Mesendoderm (in vitro differentiated cells): ENCODE measurements around the gene ABHD17C.
A peak's percentile ranks its signal among the peaks of the same experiment; 100 is the strongest.

Experiments
- DNase-seq: peaks from one replicate; pipeline ENCODE4 v3.0.0; 2013
- H2AK5ac ChIP-seq: 2 replicates; pipeline ENCODE4 v1.6.1; 2013; ENCODE audit warnings: low read length, inconsistent platforms
- H2BK120ac ChIP-seq: 2 replicates; pipeline ENCODE4 v1.6.1; 2013; ENCODE audit warnings: low read depth, mild to moderate bottlenecking, low read length, moderate library complexity, mixed read lengths
- H2BK15ac ChIP-seq: replicated peaks from 2 replicates; pipeline ENCODE4 v1.6.1; 2013; ENCODE audit warnings: low read depth, mild to moderate bottlenecking, moderate library complexity
- H2BK5ac ChIP-seq: 2 replicates; pipeline ENCODE4 v1.6.1; 2013; ENCODE audit warnings: low read length, inconsistent platforms
- H3K18ac ChIP-seq: 2 replicates; pipeline ENCODE4 v1.6.1; 2013; ENCODE audit warnings: mild to moderate bottlenecking, low read length, mixed read lengths
- H3K23ac ChIP-seq: one replicate; pipeline ENCODE4 v1.6.1; 2013; ENCODE audit warnings: low read length
- H3K27ac ChIP-seq: 2 replicates; pipeline ENCODE4 v1.5.1; 2013; ENCODE audit warnings: low read depth, mild to moderate bottlenecking, inconsistent platforms, low read length, moderate library complexity
- H3K27me3 ChIP-seq: 2 replicates; pipeline ENCODE4 v1.6.1; 2013; ENCODE audit warnings: low read length, control low read depth, mild to moderate bottlenecking, inconsistent platforms; ENCODE audit not compliant: insufficient read depth, poor library complexity
- H3K36me3 ChIP-seq: 2 replicates; pipeline ENCODE4 v1.6.1; 2013; ENCODE audit warnings: low read length, inconsistent platforms; ENCODE audit not compliant: control insufficient read depth, insufficient read depth
- H3K4ac ChIP-seq: one replicate; pipeline ENCODE4 v1.6.1; 2013; ENCODE audit warnings: low read depth, mild to moderate bottlenecking, low read length, moderate library complexity
- H3K4me1 ChIP-seq: 2 replicates; pipeline ENCODE4 v1.6.1; 2013; ENCODE audit warnings: low read depth, low read length, inconsistent platforms; ENCODE audit not compliant: control insufficient read depth
- H3K4me2 ChIP-seq: 2 replicates; pipeline ENCODE4 v1.6.1; 2013; ENCODE audit warnings: low read length
- H3K4me3 ChIP-seq: 2 replicates; pipeline ENCODE4 v1.5.1; 2013; ENCODE audit warnings: mild to moderate bottlenecking, low read length
- H3K56ac ChIP-seq: one replicate; pipeline ENCODE4 v1.6.1; 2013; ENCODE audit warnings: low read length
- H3K79me1 ChIP-seq: 2 replicates; pipeline ENCODE4 v1.6.1; 2013; ENCODE audit warnings: low read length, inconsistent platforms
- H3K79me2 ChIP-seq: 2 replicates; pipeline ENCODE4 v1.6.1; 2013; ENCODE audit warnings: mild to moderate bottlenecking, low read length; ENCODE audit not compliant: control insufficient read depth, insufficient read depth
- H3K9ac ChIP-seq: 2 replicates; pipeline ENCODE4 v1.6.1; 2013; ENCODE audit warnings: low read length, inconsistent platforms
- H4K5ac ChIP-seq: one replicate; pipeline ENCODE4 v1.6.1; 2013; ENCODE audit warnings: low read length
- H4K8ac ChIP-seq: one replicate; pipeline ENCODE4 v1.6.1; 2013; ENCODE audit warnings: low read depth, mild to moderate bottlenecking, control low read depth, low read length, moderate library complexity
- WGBS: extraction: QIAGEN DNeasy Blood & Tissue Kit; methylation state at CpG from one replicate; pipeline ENCODE4 v1.1.7; 2013; ENCODE audit warnings: low lambda C conversion rate, missing lambda C conversion rate; ENCODE audit not compliant: insufficient coverage; ENCODE audit errors: extremely low coverage; 5-methylcytosine and 5-hydroxymethylcytosine counted together

The ABHD17C gene

DNA sequence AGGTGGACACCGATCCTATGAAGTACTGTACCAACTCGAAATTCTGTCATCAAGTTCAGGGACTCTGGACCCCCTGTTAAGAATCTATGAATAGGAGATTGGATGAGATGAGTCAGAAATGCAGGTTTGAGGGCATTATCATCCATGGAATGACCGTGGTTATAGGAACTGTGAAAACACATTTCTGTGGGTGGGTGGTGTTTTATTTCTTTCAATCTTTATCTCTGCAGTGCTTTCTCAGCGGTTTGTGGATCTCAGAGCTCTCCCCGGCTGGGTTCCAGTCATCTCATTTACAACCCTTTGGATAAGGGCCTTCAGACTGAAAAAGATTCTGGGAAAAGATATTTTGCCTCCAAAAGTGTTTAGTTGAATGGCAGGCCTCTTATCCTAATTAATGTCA, 5.4 kb upstream of the ABHD17C start:
- DNase-seq: peak; percentile 27
- no peak overlapping the region for H3K4me3 ChIP-seq
- no peak overlapping the region for H3K18ac ChIP-seq
- no peak overlapping the region for H3K9ac ChIP-seq
- H3K79me1 ChIP-seq: no peaks in the 10 kb centered on the region
- no peak overlapping the region for H3K27ac ChIP-seq
- no peak overlapping the region for H3K23ac ChIP-seq
- no peak overlapping the region for H3K4me2 ChIP-seq
- no peak overlapping the region for H2BK5ac ChIP-seq
- no peaks in the 10 kb centered on the region for H3K27me3 ChIP-seq
- H2BK15ac ChIP-seq: no peak overlapping the region
- no peaks in the 10 kb centered on the region for H3K79me2 ChIP-seq
- no peak overlapping the region for H2BK120ac ChIP-seq
- no CpG with 5 or more reads among the region's 5 CpGs for WGBS
- H3K56ac ChIP-seq: no peak overlapping the region
- H3K36me3 ChIP-seq: no peaks in the 10 kb centered on the region
- H3K4me1 ChIP-seq: no peaks in the 10 kb centered on the region
- no peak overlapping the region for H4K5ac ChIP-seq
- no peak overlapping the region for H2AK5ac ChIP-seq
- H3K4ac ChIP-seq: no peak overlapping the region
- H4K8ac ChIP-seq: no peak overlapping the region

GRCh38 chr15:80691575-80691974, 3.5 kb upstream of the ABHD17C start:
- Histone ChIP-seq H3K36me3 (no peaks in the 10 kb centered on the region), H3K27me3 (no peaks in the 10 kb centered on the region), H3K79me2 (no peaks in the 10 kb centered on the region), H4K5ac (no peak overlapping the region), H2BK5ac (no peak overlapping the region), H3K4me3 (no peak overlapping the region), H2BK15ac (no peak overlapping the region), H3K9ac (no peak overlapping the region), H3K4me2 (no peak overlapping the region), H2AK5ac (no peak overlapping the region), H2BK120ac (no peak overlapping the region), H3K18ac (no peak overlapping the region), H3K4me1 (peaks cover 3% of the 10 kb centered on the region), H3K4ac (no peak overlapping the region), H3K27ac (no peak overlapping the region), H4K8ac (no peak overlapping the region), H3K79me1 (peaks cover 3% of the 10 kb centered on the region), H3K23ac (no peak overlapping the region), H3K56ac (no peak overlapping the region)
- no peak for DNase-seq
- WGBS: no CpG with 5 or more reads among the region's 3 CpGs

- WGBS: no CpG with 5 or more reads among the region's 15 CpGs
- H4K5ac ChIP-seq: no peak overlapping the region
- no peak for DNase-seq
Observed at GRCh38 chr15:80693682-80694610, 1.2 kb upstream of the ABHD17C start.

GRCh38 chr15:80694611-80695098, 455 bp upstream of the ABHD17C start:
- peak; percentile 25 for DNase-seq
- Histone ChIP-seq H3K79me1 (peaks cover 6% of the 10 kb centered on the region), H2BK15ac (peak overlapping the region; percentile 65), H3K4ac (peak overlapping the region; percentile 20), H3K79me2 (peaks cover 1% of the 10 kb centered on the region), H3K18ac (peak overlapping the region; percentile 72), H3K23ac (no peak overlapping the region), H3K4me3 (peak overlapping the region; percentile 34), H3K36me3 (no peaks in the 10 kb centered on the region), H2BK5ac (no peak overlapping the region), H3K27ac (no peak overlapping the region), H2AK5ac (no peak overlapping the region), H2BK120ac (peak overlapping the region; percentile 82), H3K56ac (peak overlapping the region; percentile 81), H4K8ac (peak overlapping the region; percentile 96), H3K27me3 (no peaks in the 10 kb centered on the region), H3K4me2 (peak overlapping the region; percentile 59), H3K4me1 (peaks cover 5% of the 10 kb centered on the region), H4K5ac (no peak overlapping the region), H3K9ac (peak overlapping the region; percentile 66)
- no CpG with 5 or more reads among the region's 47 CpGs for WGBS

More at GRCh38 chr15:80693682-80694610, 1.2 kb upstream of the ABHD17C start:
- Histone ChIP-seq H3K23ac (no peak overlapping the region), H2BK15ac (no peak overlapping the region), H3K4me1 (peaks cover 5% of the 10 kb centered on the region), H2BK5ac (no peak overlapping the region), H2AK5ac (no peak overlapping the region), H3K27ac (no peak overlapping the region), H3K4me3 (no peak overlapping the region), H3K79me1 (peaks cover 5% of the 10 kb centered on the region), H3K4ac (peak overlapping the region; percentile 20), H3K36me3 (no peaks in the 10 kb centered on the region), H3K9ac (peak overlapping the region; percentile 66), H3K4me2 (peak overlapping the region; percentile 59), H3K18ac (no peak overlapping the region), H2BK120ac (no peak overlapping the region), H3K27me3 (no peaks in the 10 kb centered on the region), H4K8ac (no peak overlapping the region), H3K79me2 (peaks cover 1% of the 10 kb centered on the region), H3K56ac (peak overlapping the region; percentile 81)

DNA sequence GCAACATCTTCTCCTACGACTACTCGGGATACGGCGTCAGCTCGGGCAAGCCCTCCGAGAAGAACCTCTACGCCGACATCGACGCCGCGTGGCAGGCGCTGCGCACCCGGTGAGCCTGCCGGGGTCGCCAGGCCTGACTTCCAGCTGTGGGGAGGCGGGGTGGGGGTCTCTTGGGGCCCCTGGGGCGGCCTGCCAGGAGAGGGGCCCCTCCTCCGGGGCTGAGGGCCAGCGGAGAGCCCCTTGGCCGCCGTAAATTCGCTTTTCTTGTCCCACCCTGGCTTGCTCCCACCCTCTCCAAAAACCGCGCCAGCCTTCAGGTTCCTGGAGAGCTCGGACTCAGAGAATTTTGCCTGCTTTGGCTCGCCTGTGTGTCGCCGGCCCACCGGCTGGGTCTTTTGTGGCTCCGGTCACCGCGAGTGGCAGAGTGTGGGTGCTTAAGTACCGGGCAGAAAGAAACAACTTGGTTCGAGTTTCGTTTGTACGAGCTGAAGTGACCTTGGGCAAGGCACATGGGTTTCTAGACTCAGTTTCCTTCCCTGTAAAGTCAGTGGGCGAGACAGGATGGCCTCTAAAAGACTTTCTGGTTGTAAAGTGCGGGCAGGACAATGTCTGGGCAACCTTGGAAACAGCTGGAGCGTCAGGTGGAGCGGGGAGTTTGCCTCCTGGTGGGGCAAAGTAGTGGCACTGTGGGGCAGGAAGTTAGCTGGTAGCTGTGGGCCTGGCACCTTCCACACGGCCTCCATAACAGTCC, 976 bp downstream of the ABHD17C start:
- peak overlapping the region; percentile 5 for H3K4me3 ChIP-seq

More for the DNA sequence above, 976 bp downstream of the ABHD17C start:
- Histone ChIP-seq H3K9ac (peak overlapping the region; percentile 81), H4K5ac (no peak overlapping the region), H3K23ac (no peak overlapping the region), H3K27ac (no peak overlapping the region), H2BK5ac (no peak overlapping the region), H3K36me3 (no peaks in the 10 kb centered on the region), H3K4me2 (peak overlapping the region; percentile 32), H3K18ac (peak overlapping the region; percentile 72), H3K79me1 (peaks cover 11% of the 10 kb centered on the region), H3K27me3 (no peaks in the 10 kb centered on the region), H4K8ac (no peak overlapping the region), H3K56ac (peak overlapping the region; percentile 95), H3K4ac (peak overlapping the region; percentile 83), H2AK5ac (no peak overlapping the region), H3K79me2 (peaks cover 1% of the 10 kb centered on the region), H3K4me1 (peaks cover 5% of the 10 kb centered on the region), H2BK15ac (no peak overlapping the region), H2BK120ac (no peak overlapping the region)
- no CpG with 5 or more reads among the region's 43 CpGs for WGBS
- DNase-seq: peak; percentile 23
